Thyroid gland (tissue), 4 donors: ENCODE measurements around the gene TSPAN9.

Source experiments
- POLR2A ChIP-seq, 2 donors: fragments of 450-650 bp; IDR thresholded peaks; one replicate each; pipeline ENCODE4 v1.6.1; 2017; ENCODE audit warnings: antibody characterized with exemption in 2 of 2, mild to moderate bottlenecking in 2 of 2, moderate library complexity in 1 of 2
- TF ChIP-seq, protein P1 (sequence below), 6 experiments: fragments of 200-600 bp in 3 of 6; fragments of 450-650 bp in 3 of 6; sonication (generic) in 3 of 6; IDR thresholded peaks; one replicate each; pipeline ENCODE4 v1.5.1; 2016 to 2019; ENCODE audit warnings: antibody characterized with exemption in 6 of 6, mild to moderate bottlenecking in 2 of 6, inconsistent platforms in 1 of 6, moderate library complexity in 1 of 6

DNA sequence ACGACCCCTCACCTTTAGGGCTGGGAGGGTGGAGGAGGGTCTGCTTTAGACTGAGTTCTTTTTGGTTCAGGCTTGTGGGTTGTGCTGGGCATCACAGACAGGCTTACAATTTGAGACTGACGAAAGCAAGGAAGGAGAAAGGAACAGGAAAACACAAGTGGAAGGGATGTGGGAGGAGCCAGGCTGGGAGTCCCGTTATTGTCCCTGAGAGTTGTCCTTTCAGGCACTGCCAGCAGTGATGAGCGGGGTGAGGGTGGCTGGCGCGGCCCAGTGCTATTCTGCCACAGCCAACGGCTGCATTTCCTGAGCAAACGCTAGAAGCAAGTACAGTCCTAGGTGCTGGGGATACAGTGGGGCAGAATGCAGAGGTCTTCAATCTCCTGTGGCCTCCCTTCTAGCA lies 29.2 kb upstream of the TSPAN9 start:
- TF ChIP-seq, protein P1, sequence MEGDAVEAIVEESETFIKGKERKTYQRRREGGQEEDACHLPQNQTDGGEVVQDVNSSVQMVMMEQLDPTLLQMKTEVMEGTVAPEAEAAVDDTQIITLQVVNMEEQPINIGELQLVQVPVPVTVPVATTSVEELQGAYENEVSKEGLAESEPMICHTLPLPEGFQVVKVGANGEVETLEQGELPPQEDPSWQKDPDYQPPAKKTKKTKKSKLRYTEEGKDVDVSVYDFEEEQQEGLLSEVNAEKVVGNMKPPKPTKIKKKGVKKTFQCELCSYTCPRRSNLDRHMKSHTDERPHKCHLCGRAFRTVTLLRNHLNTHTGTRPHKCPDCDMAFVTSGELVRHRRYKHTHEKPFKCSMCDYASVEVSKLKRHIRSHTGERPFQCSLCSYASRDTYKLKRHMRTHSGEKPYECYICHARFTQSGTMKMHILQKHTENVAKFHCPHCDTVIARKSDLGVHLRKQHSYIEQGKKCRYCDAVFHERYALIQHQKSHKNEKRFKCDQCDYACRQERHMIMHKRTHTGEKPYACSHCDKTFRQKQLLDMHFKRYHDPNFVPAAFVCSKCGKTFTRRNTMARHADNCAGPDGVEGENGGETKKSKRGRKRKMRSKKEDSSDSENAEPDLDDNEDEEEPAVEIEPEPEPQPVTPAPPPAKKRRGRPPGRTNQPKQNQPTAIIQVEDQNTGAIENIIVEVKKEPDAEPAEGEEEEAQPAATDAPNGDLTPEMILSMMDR (IDR thresholded peaks at IDR 0.05): no peak
- no peak for TF ChIP-seq POLR2A (IDR thresholded peaks at IDR 0.05)
